Duodenal mucosa (tissue), 2 donors: ENCODE measurements around the gene OR10G4.

ENCODE experiments used
- H3K27ac ChIP-seq: one replicate; pipeline ENCODE4 v1.7.0; 2013; ENCODE audit warnings: low read depth, low read length
- H3K27me3 ChIP-seq, 2 donors: one replicate each; pipeline ENCODE4 v1.7.0; 2013; ENCODE audit warnings: low read length in 2 of 2, control low read depth in 1 of 2; ENCODE audit not compliant: insufficient read depth in 2 of 2, control insufficient read depth in 1 of 2
- H3K36me3 ChIP-seq, 2 donors: one replicate each; pipeline ENCODE4 v1.7.0; 2013; ENCODE audit warnings: low read length in 2 of 2, control low read depth in 1 of 2; ENCODE audit not compliant: insufficient read depth in 2 of 2, control insufficient read depth in 1 of 2
- H3K4me1 ChIP-seq, 2 donors: one replicate each; pipeline ENCODE4 v1.7.0; 2013; ENCODE audit warnings: low read length in 2 of 2, control low read depth in 1 of 2; ENCODE audit not compliant: insufficient read depth in 2 of 2, control insufficient read depth in 1 of 2
- H3K4me3 ChIP-seq, 2 donors: one replicate each; pipeline ENCODE4 v1.7.0; 2013; ENCODE audit warnings: low read length in 2 of 2, low read depth in 1 of 2
- H3K9ac ChIP-seq, 2 donors: one replicate each; pipeline ENCODE4 v1.7.0; 2013; ENCODE audit warnings: low read length in 2 of 2, low read depth in 1 of 2
- H3K9me3 ChIP-seq, 2 donors: one replicate each; pipeline ENCODE4 v1.7.0; 2013; ENCODE audit warnings: low read length in 2 of 2, control low read depth in 1 of 2; ENCODE audit not compliant: control insufficient read depth in 1 of 2

Gene OR10G4

DNA sequence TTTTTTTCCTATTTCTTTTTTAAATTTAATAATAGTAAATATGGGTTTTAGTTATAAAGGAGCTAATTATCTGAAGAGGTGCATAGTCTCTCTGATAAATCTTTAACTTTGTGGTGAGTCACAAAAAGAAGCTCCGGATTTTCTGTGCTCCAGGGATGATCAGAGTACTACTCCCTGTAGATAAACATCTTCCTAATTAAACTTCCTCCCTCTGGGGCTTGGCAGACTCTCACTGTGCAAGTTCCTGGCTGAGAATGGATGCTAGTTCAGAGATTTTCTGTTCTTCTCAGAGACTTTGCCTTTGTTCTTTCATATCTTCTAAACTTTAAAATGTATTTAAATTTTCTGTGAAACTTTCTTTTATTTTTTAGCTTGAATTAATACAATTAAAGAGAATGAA lies 28.5 kb downstream of the OR10G4 start, which contains the start of gene OR10G7:
Gene OR10G7 (minus strand): TSS at position 72 of the 400 bp plus-strand sequence. CDS start 2,324 bp downstream, outside the sequence.
- Histone ChIP-seq H3K4me3 (no peak within 1 kb of the TSS), H3K9me3 (no peaks in the 10 kb centered on the region), H3K27me3 (no peaks in the 10 kb centered on the region), H3K36me3 (no peaks in the 10 kb centered on the region), H3K27ac (no peak within 1 kb of the TSS), H3K4me1 (no peaks in the 10 kb centered on the region), H3K9ac (no peak within 1 kb of the TSS)

DNA sequence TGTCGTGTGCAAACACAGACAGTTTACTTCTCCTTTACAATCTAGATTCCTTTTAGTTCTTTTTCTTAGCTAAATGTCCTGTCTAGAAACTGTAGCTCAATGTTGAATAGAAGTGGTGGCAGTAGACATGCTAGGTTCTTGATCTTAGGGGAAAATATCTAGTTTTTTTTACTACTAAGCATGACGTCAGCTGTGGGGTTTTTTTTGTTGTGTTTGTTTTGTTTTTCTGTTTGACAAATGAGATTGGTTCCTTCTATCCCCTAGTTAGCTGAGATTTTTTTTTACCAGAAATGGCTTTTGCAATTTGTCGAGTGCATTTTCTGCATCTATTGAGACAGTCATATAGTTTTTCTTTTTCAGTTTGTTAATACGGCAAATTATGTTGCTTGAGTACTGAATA lies 30.6 kb downstream of the OR10G4 start:
- no peaks in the 10 kb centered on the region for H3K36me3 ChIP-seq
- H3K27ac ChIP-seq, result no peak overlapping the region
- H3K4me1 ChIP-seq, result no peaks in the 10 kb centered on the region
- H3K9ac ChIP-seq, result no peak overlapping the region
- no peaks in the 10 kb centered on the region for H3K27me3 ChIP-seq
- H3K9me3 ChIP-seq, result no peaks in the 10 kb centered on the region
- no peak overlapping the region for H3K4me3 ChIP-seq

DNA sequence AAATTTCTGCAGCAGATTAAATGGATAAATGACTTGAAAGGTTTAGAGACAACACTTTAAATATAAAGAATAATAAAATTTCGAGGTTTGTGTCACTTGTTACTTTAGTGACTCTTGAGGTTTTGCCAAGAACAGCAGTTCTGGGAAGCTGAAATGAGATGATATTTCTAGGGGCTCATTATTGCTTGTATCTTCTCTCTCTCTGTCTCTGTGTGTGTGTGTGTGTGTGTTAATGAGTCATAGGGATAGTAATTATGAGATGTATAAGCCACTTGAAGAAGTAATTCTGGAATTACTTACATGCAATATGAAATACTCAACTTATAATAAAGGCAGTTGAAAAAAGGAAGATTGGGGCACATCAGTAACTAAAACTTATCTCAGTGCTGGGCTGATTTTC lies 38.0 kb downstream of the OR10G4 start:
- Histone ChIP-seq H3K4me1 (no peaks in the 10 kb centered on the region), H3K9me3 (no peaks in the 10 kb centered on the region), H3K27ac (no peak overlapping the region), H3K27me3 (no peaks in the 10 kb centered on the region), H3K9ac (no peak overlapping the region), H3K4me3 (no peak overlapping the region), H3K36me3 (no peaks in the 10 kb centered on the region)

DNA sequence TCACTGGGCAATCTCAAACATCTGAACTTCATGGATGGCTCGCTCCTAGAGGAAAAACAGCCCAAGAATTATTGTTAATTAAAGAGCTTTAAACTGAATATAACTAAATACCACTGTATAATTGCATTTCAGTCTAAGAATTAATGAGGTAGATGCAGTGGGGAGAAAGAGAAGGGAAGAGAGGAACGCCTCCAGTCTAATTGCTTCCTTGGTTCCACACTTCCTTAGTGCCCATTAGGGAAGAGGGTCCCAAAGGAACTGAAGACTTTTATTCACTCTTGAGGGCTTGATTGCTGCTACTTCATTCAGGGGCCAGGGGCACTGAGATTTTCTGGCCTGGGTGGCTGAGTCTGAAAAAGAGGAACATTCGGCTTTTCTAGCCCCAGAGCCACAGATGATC lies 40.2 kb downstream of the OR10G4 start:
- no peaks in the 10 kb centered on the region for H3K9me3 ChIP-seq
- H3K4me3 ChIP-seq, result no peak overlapping the region
- no peak overlapping the region for H3K9ac ChIP-seq
- H3K27ac ChIP-seq, result no peak overlapping the region
- H3K36me3 ChIP-seq, result no peaks in the 10 kb centered on the region
- no peaks in the 10 kb centered on the region for H3K27me3 ChIP-seq
- no peaks in the 10 kb centered on the region for H3K4me1 ChIP-seq
